ENCODE data around the gene PFDN6.

Gene PFDN6

GRCh38 chr6:33264015-33264414 is 25.4 kb upstream of the PFDN6 start:
- TF ChIP-seq CTCF (IDR thresholded peaks at IDR 0.05; ENCODE audit: low read depth, low read length) = no peak
- Histone ChIP-seq H3K27me3 (ENCODE audit: low read depth, low read length) (no peaks in the 10 kb centered on the region), H3K27ac (ENCODE audit: low read length) (no peak overlapping the region), H3K36me3 (replicated peaks; ENCODE audit: low read depth, low read length) (no peaks in the 10 kb centered on the region), H3K4me3 (ENCODE audit: low read length) (no peak overlapping the region), H3K9ac (ENCODE audit: low read length) (no peak overlapping the region), H3K4me2 (ENCODE audit: low read length) (no peak overlapping the region), H3K79me2 (ENCODE audit: low read length) (no peaks in the 10 kb centered on the region), H4K20me1 (ENCODE audit: insufficient read depth, low read length) (no peaks in the 10 kb centered on the region), H3K4me1 (ENCODE audit: low read length) (no peaks in the 10 kb centered on the region), H2AFZ (ENCODE audit: low read depth, low read length) (no peak overlapping the region), H3K9me3 (ENCODE audit: insufficient read depth, low read length) (no peaks in the 10 kb centered on the region)

GRCh38 chr6:33271117-33271467 is 18.3 kb upstream of the PFDN6 start:
- peak overlapping the region; percentile 100 for H3K9ac ChIP-seq (ENCODE audit: low read length)
- H4K20me1 ChIP-seq (ENCODE audit: insufficient read depth, low read length) = peaks cover 33% of the 10 kb centered on the region
- peak overlapping the region; percentile 99 for H2AFZ ChIP-seq (ENCODE audit: low read depth, low read length)
- peak overlapping the region; percentile 78 for H3K27ac ChIP-seq (ENCODE audit: low read length)
- H3K4me2 ChIP-seq (ENCODE audit: low read length) = peak overlapping the region; percentile 96
- H3K4me3 ChIP-seq (ENCODE audit: low read length) = peak overlapping the region; percentile 97
- TF ChIP-seq CTCF (IDR thresholded peaks at IDR 0.05; ENCODE audit: low read depth, low read length) (no peak), EZH2phosphoT487 (IDR thresholded peaks at IDR 0.05; ENCODE audit: low read depth) (no peak)
- no peaks in the 10 kb centered on the region for H3K9me3 ChIP-seq (ENCODE audit: insufficient read depth, low read length)
- peaks cover 40% of the 10 kb centered on the region for H3K36me3 ChIP-seq (replicated peaks; ENCODE audit: low read depth, low read length)
- peaks cover 55% of the 10 kb centered on the region for H3K79me2 ChIP-seq (ENCODE audit: low read length)
- H3K27me3 ChIP-seq (ENCODE audit: low read depth, low read length) = no peaks in the 10 kb centered on the region
- peaks cover 35% of the 10 kb centered on the region for H3K4me1 ChIP-seq (ENCODE audit: low read length)

- Histone ChIP-seq H3K4me3 (ENCODE audit: low read length) (peak within 1 kb of the TSS; percentile 97), H3K4me1 (ENCODE audit: low read length) (peaks cover 40% of the 10 kb centered on the region), H4K20me1 (ENCODE audit: insufficient read depth, low read length) (peaks cover 39% of the 10 kb centered on the region), H2AFZ (ENCODE audit: low read depth, low read length) (peak within 1 kb of the TSS; percentile 99), H3K9ac (ENCODE audit: low read length) (peak within 1 kb of the TSS; percentile 100), H3K36me3 (replicated peaks; ENCODE audit: low read depth, low read length) (peaks cover 45% of the 10 kb centered on the region), H3K79me2 (ENCODE audit: low read length) (peaks cover 55% of the 10 kb centered on the region), H3K9me3 (ENCODE audit: insufficient read depth, low read length) (no peaks in the 10 kb centered on the region), H3K27me3 (ENCODE audit: low read depth, low read length) (no peaks in the 10 kb centered on the region), H3K4me2 (ENCODE audit: low read length) (peak within 1 kb of the TSS; percentile 96), H3K27ac (ENCODE audit: low read length) (peak within 1 kb of the TSS; percentile 78)
- TF ChIP-seq CTCF (IDR thresholded peaks at IDR 0.05; ENCODE audit: low read depth, low read length) = no peak
- no peak for TF ChIP-seq EZH2phosphoT487 (IDR thresholded peaks at IDR 0.05; ENCODE audit: low read depth)
These were observed 17.7 kb upstream of the PFDN6 start, which contains the start of the genes RPS18 and VPS52 for GRCh38 chr6:33271468-33272274. TSS of gene RPS18 (plus strand) at chr6:33272075. CDS start at chr6:33272120, 45 bp downstream. TSS of gene VPS52 (minus strand) at chr6:33271876. CDS start at chr6:33271675, 201 bp downstream.

GRCh38 chr6:33272275-33273128 is 16.9 kb upstream of the PFDN6 start:
- Histone ChIP-seq H4K20me1 (ENCODE audit: insufficient read depth, low read length) (peaks cover 40% of the 10 kb centered on the region), H3K79me2 (ENCODE audit: low read length) (peaks cover 55% of the 10 kb centered on the region), H3K36me3 (replicated peaks; ENCODE audit: low read depth, low read length) (peaks cover 46% of the 10 kb centered on the region), H3K4me3 (ENCODE audit: low read length) (peak overlapping the region; percentile 97), H3K9ac (ENCODE audit: low read length) (peak overlapping the region; percentile 94), H3K4me1 (ENCODE audit: low read length) (peaks cover 43% of the 10 kb centered on the region), H3K27me3 (ENCODE audit: low read depth, low read length) (no peaks in the 10 kb centered on the region), H3K4me2 (ENCODE audit: low read length) (peak overlapping the region; percentile 89), H3K27ac (ENCODE audit: low read length) (peak overlapping the region; percentile 69), H3K9me3 (ENCODE audit: insufficient read depth, low read length) (no peaks in the 10 kb centered on the region), H2AFZ (ENCODE audit: low read depth, low read length) (no peak overlapping the region)
- no peak for TF ChIP-seq EZH2phosphoT487 (IDR thresholded peaks at IDR 0.05; ENCODE audit: low read depth)
- no peak for TF ChIP-seq CTCF (IDR thresholded peaks at IDR 0.05; ENCODE audit: low read depth, low read length)
